OCI-LY1 (cell line): ENCODE results near the gene LCE2A.

ENCODE experiments used
- CTCF ChIP-seq: fragments of 200-600 bp; sonication (generic), shearing (Covaris generic); IDR thresholded peaks from 2 replicates; pipeline ENCODE4 v1.5.1; 2017; ENCODE audit warnings: mild to moderate bottlenecking, antibody characterized with exemption, low read length, moderate library complexity, mixed read lengths
- EZH2 ChIP-seq: fragments of 200-600 bp; sonication (generic), shearing (Covaris generic); IDR thresholded peaks from 2 replicates; pipeline ENCODE4 v1.8.0; 2017; ENCODE audit warnings: borderline replicate concordance, mixed run types, mild to moderate bottlenecking, antibody characterized with exemption, low read length, moderate library complexity, mixed read lengths

DNA sequence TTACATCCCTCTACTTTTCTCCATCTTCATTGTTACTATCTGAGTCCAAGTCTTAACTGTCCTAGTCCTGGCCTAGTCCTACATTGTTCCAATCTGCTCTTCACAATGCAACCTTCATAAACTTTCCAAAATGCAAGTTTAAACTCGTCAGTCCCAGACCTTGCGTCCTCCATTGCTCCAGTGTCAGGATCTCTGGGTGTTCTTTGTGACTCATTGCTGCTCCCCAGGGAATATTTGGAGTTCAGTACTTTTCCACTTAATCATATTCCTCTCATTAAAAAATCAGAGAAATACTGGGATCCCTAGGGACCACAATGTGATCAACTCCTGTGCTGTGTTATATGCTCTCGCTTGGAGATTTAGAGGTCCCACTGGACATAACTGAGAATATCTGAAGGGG lies 41.7 kb downstream of the LCE2A start:
- TF ChIP-seq CTCF: no peak
- no peak for TF ChIP-seq EZH2
